HepG2 (cell line): ENCODE data around the gene RASA4B. TPM values are rescaled to one million over a fixed set of nuclear protein-coding genes. Genes with fewer than 3 reads are reported as not detected.

Source experiments
- ASH2L ChIP-seq: fragments of 300-600, 200-600 bp; sonication (generic); IDR thresholded peaks from 2 replicates; pipeline ENCODE4 v1.7.0; 2017; ENCODE audit warnings: low read depth, mild to moderate bottlenecking, moderate library complexity, mixed read lengths, low read length; ENCODE audit not compliant: insufficient read length
- ATF1 ChIP-seq: IDR thresholded peaks from 2 replicates; pipeline ENCODE4 v1.6.1; 2016; ENCODE audit warnings: mild to moderate bottlenecking, control low read depth
- MIER2 ChIP-seq: IDR thresholded peaks from 2 replicates; pipeline ENCODE4 v1.6.1; 2016; ENCODE audit warnings: missing biosample characterization, missing genetic modification reagents
- MXI1 ChIP-seq: IDR thresholded peaks from 3 replicates; pipeline ENCODE4 v1.6.1; 2012; ENCODE audit warnings: low read depth, low read length, inconsistent platforms, borderline replicate concordance
- NFIC ChIP-seq: IDR thresholded peaks from 2 replicates; pipeline ENCODE4 v1.6.1; 2012; ENCODE audit warnings: mild to moderate bottlenecking, low read length, inconsistent platforms
- PHF20 ChIP-seq: sonication (generic); formaldehyde crosslinking; IDR thresholded peaks from 2 replicates; pipeline ENCODE4 v1.5.0; 2020; ENCODE audit warnings: mild to moderate bottlenecking, missing genetic modification reagents
- TBX2 ChIP-seq: sonication (generic); formaldehyde crosslinking; IDR thresholded peaks from 2 replicates; pipeline ENCODE4 v1.5.0; 2020; ENCODE audit warnings: missing genetic modification reagents, mild to moderate bottlenecking, borderline replicate concordance
- XRCC5 ChIP-seq: fragments of 200-400 bp; formaldehyde crosslinking; optimal IDR thresholded peaks from 2 replicates; pipeline ENCODE3; 2017; ENCODE audit warnings: mild to moderate bottlenecking, low read length
- ZFX ChIP-seq: sonication (generic); formaldehyde crosslinking; IDR thresholded peaks from 2 replicates; pipeline ENCODE4 v1.4.0; 2020; ENCODE audit warnings: mild to moderate bottlenecking, low read depth, missing genetic modification reagents, moderate library complexity
- ZNF230 ChIP-seq: sonication (generic); formaldehyde crosslinking; IDR thresholded peaks from 2 replicates; pipeline ENCODE4 v1.4.0; 2020; ENCODE audit warnings: mild to moderate bottlenecking, missing genetic modification reagents
- ZNF251 ChIP-seq: sonication (generic); formaldehyde crosslinking; IDR thresholded peaks from 2 replicates; pipeline ENCODE4 v1.9.0; 2021; ENCODE audit warnings: mild to moderate bottlenecking, missing genetic modification reagents
- polyA plus RNA-seq, 8 experiments: library from polyadenylated mRNA; depleted of rRNA in 3 of 8; stranded (reverse) in 7 of 8; unstranded in 1 of 8; fragments of >200 nt; fragmentation: Illumina TruSeq in 4 of 8; extraction: Trizol in 4 of 8; gene quantifications; 2 replicates each; pipeline versions ENCODE4 v1.2.1 to v1.2.3, GENCODE V29; 2011 to 2016; ENCODE audit warnings: low read depth in 4 of 8, missing spikeins in 1 of 8, mixed read lengths in 1 of 8; ENCODE audit not compliant: insufficient read depth in 1 of 8
- total RNA-seq, 5 experiments: library from RNA; depleted of rRNA; stranded (reverse); fragments of >200 nt; fragmentation: Illumina TruSeq; extraction: Trizol; gene quantifications; 2 replicates each; pipeline ENCODE4 v1.2.3, GENCODE V29; 2016; ENCODE audit warnings: low read depth in 1 of 5
- TF ChIP-seq, protein P1 (sequence below): sonication (generic); formaldehyde crosslinking; IDR thresholded peaks from 2 replicates; pipeline ENCODE4 v1.5.0; 2020; ENCODE audit warnings: mild to moderate bottlenecking, missing genetic modification reagents, borderline replicate concordance
- TF ChIP-seq, protein P2 (sequence below), 2 experiments: sonication (generic) in 1 of 2; formaldehyde crosslinking in 1 of 2; IDR thresholded peaks; 2 replicates each; pipeline versions ENCODE4 v1.4.0 to v1.6.1; 2018 to 2020; ENCODE audit warnings: missing genetic modification reagents in 2 of 2, borderline replicate concordance in 1 of 2, low read depth in 1 of 2, mild to moderate bottlenecking in 1 of 2, missing biosample characterization in 1 of 2
- TF ChIP-seq, protein P3 (sequence below): IDR thresholded peaks from 2 replicates; pipeline ENCODE4 v1.6.1; 2012; ENCODE audit warnings: low read depth, low read length, improper control_type of control experiment
- TF ChIP-seq, protein P4 (sequence below): sonication (generic); formaldehyde crosslinking; IDR thresholded peaks from 2 replicates; pipeline ENCODE4 v1.8.1; 2023; ENCODE audit warnings: mild to moderate bottlenecking, missing genetic modification reagents

Gene RASA4B
- total and polyA plus RNA-seq, 2 of the 13 experiments (the other 11 are each of a cell fraction or from before 2014, with no cell fraction given): 0.82 to 1.3 TPM

DNA sequence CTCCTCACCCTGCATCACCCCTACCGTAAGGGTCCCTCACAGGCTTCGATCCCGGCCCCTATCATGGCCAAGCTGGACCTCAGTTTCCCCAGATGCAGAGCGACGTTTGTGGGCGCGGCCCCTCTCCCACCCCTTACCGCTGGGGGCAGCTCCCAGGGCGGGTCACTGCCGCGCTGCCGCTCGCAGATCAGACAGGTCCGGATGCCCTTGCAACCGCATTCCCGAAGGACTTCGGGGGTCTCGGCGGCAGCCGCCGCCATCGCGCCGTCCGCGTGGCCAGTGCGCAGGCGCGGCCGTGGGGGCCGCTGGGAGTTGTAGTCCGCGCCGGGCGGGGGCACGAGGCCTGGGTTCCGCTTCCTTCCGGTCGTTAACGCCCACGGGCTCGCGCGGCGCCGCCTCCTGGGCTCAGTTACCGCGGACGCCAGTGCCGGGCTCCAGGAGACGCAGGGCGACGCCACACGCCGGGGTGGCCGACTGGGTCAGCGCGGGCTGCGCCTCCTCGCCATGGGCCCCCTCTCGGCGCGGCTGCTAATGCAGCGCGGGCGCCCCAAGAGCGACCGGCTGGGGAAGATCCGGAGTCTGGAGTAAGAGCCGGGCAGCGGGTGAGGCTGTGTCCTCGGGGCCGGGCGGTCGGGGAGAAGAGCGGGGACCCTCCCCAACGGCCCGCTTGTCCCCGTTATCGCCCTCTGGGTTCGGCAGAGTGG lies 52.8 kb downstream of the RASA4B start, which contains the start of the genes ALKBH4 and LRWD1 (continued):
- TF ChIP-seq, protein P1, sequence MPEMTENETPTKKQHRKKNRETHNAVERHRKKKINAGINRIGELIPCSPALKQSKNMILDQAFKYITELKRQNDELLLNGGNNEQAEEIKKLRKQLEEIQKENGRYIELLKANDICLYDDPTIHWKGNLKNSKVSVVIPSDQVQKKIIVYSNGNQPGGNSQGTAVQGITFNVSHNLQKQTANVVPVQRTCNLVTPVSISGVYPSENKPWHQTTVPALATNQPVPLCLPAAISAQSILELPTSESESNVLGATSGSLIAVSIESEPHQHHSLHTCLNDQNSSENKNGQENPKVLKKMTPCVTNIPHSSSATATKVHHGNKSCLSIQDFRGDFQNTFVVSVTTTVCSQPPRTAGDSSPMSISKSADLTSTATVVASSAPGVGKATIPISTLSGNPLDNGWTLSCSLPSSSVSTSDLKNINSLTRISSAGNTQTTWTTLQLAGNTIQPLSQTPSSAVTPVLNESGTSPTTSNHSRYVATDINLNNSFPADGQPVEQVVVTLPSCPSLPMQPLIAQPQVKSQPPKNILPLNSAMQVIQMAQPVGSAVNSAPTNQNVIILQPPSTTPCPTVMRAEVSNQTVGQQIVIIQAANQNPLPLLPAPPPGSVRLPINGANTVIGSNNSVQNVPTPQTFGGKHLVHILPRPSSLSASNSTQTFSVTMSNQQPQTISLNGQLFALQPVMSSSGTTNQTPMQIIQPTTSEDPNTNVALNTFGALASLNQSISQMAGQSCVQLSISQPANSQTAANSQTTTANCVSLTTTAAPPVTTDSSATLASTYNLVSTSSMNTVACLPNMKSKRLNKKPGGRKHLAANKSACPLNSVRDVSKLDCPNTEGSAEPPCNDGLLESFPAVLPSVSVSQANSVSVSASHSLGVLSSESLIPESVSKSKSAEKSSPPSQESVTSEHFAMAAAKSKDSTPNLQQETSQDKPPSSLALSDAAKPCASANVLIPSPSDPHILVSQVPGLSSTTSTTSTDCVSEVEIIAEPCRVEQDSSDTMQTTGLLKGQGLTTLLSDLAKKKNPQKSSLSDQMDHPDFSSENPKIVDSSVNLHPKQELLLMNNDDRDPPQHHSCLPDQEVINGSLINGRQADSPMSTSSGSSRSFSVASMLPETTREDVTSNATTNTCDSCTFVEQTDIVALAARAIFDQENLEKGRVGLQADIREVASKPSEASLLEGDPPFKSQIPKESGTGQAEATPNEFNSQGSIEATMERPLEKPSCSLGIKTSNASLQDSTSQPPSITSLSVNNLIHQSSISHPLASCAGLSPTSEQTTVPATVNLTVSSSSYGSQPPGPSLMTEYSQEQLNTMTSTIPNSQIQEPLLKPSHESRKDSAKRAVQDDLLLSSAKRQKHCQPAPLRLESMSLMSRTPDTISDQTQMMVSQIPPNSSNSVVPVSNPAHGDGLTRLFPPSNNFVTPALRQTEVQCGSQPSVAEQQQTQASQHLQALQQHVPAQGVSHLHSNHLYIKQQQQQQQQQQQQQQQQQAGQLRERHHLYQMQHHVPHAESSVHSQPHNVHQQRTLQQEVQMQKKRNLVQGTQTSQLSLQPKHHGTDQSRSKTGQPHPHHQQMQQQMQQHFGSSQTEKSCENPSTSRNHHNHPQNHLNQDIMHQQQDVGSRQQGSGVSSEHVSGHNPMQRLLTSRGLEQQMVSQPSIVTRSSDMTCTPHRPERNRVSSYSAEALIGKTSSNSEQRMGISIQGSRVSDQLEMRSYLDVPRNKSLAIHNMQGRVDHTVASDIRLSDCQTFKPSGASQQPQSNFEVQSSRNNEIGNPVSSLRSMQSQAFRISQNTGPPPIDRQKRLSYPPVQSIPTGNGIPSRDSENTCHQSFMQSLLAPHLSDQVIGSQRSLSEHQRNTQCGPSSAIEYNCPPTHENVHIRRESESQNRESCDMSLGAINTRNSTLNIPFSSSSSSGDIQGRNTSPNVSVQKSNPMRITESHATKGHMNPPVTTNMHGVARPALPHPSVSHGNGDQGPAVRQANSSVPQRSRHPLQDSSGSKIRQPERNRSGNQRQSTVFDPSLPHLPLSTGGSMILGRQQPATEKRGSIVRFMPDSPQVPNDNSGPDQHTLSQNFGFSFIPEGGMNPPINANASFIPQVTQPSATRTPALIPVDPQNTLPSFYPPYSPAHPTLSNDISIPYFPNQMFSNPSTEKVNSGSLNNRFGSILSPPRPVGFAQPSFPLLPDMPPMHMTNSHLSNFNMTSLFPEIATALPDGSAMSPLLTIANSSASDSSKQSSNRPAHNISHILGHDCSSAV (CRISPR knock-in tag): no peak
- TF ChIP-seq ASH2L (peak; percentile 78), ZNF251 (CRISPR knock-in tag) (no peak), XRCC5 (no peak), PHF20 (CRISPR knock-in tag) (peak; percentile 77), ATF1 (CRISPR knock-in tag) (no peak), NFIC (no peak), MXI1 (peak; percentile 96; the same call in 1 of the 3 replicates), ZFX (peak; percentile 60), ZNF230 (CRISPR knock-in tag) (peak; percentile 43; the same call in 1 of the 2 replicates), TBX2 (CRISPR knock-in tag) (peak; percentile 80), MIER2 (CRISPR knock-in tag) (no peak)
- TF ChIP-seq, protein P2, sequence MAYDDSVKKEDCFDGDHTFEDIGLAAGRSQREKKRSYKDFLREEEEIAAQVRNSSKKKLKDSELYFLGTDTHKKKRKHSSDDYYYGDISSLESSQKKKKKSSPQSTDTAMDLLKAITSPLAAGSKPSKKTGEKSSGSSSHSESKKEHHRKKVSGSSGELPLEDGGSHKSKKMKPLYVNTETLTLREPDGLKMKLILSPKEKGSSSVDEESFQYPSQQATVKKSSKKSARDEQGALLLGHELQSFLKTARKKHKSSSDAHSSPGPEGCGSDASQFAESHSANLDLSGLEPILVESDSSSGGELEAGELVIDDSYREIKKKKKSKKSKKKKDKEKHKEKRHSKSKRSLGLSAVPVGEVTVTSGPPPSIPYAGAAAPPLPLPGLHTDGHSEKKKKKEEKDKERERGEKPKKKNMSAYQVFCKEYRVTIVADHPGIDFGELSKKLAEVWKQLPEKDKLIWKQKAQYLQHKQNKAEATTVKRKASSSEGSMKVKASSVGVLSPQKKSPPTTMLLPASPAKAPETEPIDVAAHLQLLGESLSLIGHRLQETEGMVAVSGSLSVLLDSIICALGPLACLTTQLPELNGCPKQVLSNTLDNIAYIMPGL (CRISPR knock-in tag; IDR thresholded peaks at IDR 0.05; ENCODE audit: borderline replicate concordance in 1 of 2, low read depth in 1 of 2): peak; percentile 72 to 73; a peak in 3 of 4 replicates
- TF ChIP-seq, protein P3, sequence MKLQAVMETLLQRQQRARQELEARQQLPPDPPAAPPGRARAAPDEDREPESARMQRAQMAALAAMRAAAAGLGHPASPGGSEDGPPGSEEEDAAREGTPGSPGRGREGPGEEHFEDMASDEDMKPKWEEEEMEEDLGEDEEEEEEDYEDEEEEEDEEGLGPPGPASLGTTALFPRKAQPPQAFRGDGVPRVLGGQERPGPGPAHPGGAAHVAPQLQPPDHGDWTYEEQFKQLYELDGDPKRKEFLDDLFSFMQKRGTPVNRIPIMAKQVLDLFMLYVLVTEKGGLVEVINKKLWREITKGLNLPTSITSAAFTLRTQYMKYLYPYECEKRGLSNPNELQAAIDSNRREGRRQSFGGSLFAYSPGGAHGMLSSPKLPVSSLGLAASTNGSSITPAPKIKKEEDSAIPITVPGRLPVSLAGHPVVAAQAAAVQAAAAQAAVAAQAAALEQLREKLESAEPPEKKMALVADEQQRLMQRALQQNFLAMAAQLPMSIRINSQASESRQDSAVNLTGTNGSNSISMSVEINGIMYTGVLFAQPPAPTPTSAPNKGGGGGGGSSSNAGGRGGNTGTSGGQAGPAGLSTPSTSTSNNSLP: no peak
- TF ChIP-seq, protein P4, sequence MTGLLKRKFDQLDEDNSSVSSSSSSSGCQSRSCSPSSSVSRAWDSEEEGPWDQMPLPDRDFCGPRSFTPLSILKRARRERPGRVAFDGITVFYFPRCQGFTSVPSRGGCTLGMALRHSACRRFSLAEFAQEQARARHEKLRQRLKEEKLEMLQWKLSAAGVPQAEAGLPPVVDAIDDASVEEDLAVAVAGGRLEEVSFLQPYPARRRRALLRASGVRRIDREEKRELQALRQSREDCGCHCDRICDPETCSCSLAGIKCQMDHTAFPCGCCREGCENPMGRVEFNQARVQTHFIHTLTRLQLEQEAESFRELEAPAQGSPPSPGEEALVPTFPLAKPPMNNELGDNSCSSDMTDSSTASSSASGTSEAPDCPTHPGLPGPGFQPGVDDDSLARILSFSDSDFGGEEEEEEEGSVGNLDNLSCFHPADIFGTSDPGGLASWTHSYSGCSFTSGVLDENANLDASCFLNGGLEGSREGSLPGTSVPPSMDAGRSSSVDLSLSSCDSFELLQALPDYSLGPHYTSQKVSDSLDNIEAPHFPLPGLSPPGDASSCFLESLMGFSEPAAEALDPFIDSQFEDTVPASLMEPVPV (CRISPR knock-in tag): peak; percentile 63
